ENCODE measurements around the gene WASF3. TPM values are rescaled to one million over a fixed set of nuclear protein-coding genes. Genes with fewer than 3 reads are reported as not detected.

The WASF3 gene
- polyA plus RNA-seq, 4 donors = 44.2 to 56.7 (median 51.1) TPM

DNA sequence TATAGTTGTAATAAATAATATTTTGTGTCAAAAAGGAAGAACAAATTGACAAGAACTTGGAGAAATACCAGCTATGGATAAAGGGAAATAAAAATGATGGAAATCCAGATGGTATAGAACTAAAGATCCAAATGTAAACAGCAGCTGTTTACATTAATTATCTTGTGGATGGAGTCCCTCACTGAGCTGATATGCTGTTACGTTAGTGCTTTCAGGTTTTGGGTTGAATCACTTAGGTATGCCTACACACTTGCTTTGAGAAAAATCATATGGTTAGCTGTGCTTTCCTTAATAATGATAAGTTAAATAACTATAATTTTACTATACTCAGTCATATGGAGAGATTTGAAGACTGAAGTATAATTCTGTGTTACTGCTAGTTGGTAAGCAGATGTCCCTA is 27.7 kb downstream of the WASF3 start:
- no peak for DNase-seq (ENCODE audit: low read depth in 4 of 4, low spot score in 3 of 4)

DNA sequence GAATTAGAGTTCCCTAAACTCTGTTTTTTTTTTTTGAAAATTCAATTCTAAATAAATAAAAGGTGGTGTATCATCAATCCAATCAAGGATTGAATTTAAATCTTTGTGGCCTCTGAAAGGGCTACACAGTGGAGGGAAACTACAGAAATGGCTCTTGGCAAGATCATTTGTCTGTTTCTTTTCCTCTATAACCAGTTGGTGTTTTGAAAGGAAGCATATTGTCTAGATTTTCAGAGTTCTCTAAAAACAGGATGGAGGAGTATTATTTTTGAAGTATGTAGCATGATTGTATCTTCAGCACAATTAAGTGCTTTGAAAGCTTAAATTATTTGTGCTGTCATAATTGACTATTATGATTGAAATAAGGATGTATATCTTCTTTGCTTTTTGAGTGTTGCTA is 29.8 kb downstream of the WASF3 start:
- no peak for DNase-seq (ENCODE audit: low read depth in 4 of 4, low spot score in 3 of 4)

- DNase-seq (ENCODE audit: low read depth in 4 of 4, low spot score in 3 of 4) = no peak
Measured at GRCh38 chr13:26589226-26589625, 31.7 kb downstream of the WASF3 start.

- DNase-seq (ENCODE audit: low read depth in 4 of 4, low spot score in 3 of 4) = no peak
Measured at GRCh38 chr13:26589754-26590153, 32.3 kb downstream of the WASF3 start.

- DNase-seq (ENCODE audit: low read depth in 4 of 4, low spot score in 3 of 4) = no peak
Measured at GRCh38 chr13:26590379-26590778, 32.9 kb downstream of the WASF3 start.

DNA sequence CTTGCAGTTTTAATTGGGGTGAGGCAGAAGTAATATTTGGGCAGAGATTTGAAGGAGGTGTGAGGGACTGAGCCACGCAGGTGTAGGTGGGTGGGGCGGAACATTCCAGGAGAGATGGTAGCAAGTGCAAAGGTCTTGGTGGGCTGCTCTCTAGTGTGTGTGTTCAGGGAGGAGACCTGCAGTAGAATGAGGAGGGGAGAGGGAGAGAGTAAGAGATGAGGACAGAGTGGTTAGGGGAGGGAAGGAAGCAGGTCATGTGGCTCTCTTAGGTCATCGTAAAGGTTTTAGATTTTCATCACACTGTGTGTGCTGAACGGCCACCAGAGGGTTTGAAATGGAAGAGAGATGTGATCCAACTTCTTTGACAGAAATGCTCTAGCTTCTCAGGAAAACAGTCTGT is 33.5 kb downstream of the WASF3 start:
- no peak for DNase-seq (ENCODE audit: low read depth in 4 of 4, low spot score in 3 of 4)

DNA sequence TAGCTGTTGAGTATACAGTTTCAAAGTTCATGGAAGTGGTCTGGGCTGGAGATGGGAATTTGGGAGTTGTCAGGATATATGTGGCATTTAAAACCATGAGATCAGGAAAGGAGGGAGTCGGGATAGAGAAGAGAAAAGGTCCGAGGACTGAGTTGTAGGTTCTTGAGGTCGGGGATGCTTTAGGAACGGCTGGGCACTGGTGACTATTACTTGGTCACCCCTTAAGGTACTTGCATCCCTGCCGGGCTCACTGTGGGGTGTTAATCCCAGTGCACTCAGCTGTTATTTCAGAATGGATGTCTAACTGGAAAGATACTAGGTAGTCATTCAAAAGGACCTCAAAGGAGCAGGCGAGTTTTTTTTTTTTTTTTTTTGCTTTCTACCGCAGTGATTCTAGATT is 34.2 kb downstream of the WASF3 start:
- DNase-seq (ENCODE audit: low read depth in 4 of 4, low spot score in 3 of 4) = no peak

DNA sequence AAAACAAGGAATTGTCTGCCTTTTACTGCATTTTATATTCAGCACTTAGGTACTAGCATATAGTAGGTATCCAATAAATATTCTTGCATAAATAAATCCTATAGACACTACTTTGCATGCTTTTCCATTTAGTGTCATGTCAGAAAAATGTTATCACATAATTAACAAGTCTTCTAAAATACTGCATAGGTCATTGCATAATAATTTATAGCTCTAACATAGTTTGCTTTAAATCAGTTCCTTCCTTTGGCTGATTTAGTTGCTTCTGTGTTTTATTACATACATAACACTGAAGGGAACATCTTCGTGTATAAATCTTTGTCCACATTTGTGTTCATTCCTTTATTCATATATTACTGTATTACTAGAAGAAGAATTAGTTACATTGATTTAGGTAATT is 36.2 kb downstream of the WASF3 start:
- no peak for DNase-seq (ENCODE audit: low read depth in 4 of 4, low spot score in 3 of 4)

GRCh38 chr13:26594363-26594762 is 36.9 kb downstream of the WASF3 start:
- DNase-seq (ENCODE audit: low read depth in 4 of 4, low spot score in 3 of 4) = peak in 1 of 4 donors; percentile 31

GRCh38 chr13:26596458-26596857 is 39.0 kb downstream of the WASF3 start:
- DNase-seq (ENCODE audit: low read depth in 4 of 4, low spot score in 3 of 4) = no peak

GRCh38 chr13:26599403-26599802 is 41.9 kb downstream of the WASF3 start:
- DNase-seq (ENCODE audit: low read depth in 4 of 4, low spot score in 3 of 4) = no peak

GRCh38 chr13:26599860-26600259 is 42.4 kb downstream of the WASF3 start:
- DNase-seq (ENCODE audit: low read depth in 4 of 4, low spot score in 3 of 4) = peak in 2 of 4 donors; percentile 26 to 36

DNA sequence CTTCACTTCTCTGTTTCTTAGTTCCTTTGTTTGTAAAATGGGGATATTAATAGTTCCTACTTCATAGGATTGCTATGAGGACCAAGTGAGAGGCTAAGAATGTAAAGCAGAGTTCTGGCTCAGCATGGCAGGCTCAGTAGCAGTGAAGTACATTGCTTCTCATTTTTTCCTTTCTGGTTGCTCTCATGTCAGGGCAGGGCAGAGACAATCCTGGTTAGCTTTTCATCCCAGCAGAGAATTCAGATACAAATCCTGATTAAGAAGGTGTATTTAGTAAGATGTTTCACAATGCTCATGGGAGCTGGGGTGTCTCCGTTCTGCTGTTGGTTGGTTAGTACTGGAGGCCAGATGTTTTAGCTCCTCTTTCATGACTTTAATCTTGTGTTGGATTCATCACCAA is 42.9 kb downstream of the WASF3 start:
- DNase-seq (ENCODE audit: low read depth in 4 of 4, low spot score in 3 of 4) = no peak

GRCh38 chr13:26601669-26602068 is 44.2 kb downstream of the WASF3 start:
- DNase-seq (ENCODE audit: low read depth in 4 of 4, low spot score in 3 of 4) = no peak

DNA sequence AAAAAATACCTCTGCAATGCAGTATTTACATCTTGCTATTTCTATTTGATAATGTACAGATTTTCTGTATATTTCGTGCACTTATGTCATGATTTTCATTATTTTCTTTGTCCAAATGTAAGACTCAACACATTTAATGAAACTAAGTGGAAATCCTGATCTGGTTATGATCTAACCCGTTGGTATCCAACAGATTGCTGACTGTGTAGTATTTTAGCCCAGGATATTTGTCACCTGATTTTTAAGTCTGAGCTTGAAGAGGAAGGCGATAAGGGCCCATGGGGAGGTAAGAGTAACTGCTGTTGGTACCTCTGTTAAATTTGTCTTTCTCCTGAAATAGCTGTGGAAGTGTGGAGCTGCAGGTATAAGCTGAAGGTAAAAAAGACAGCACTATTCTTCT is 45.3 kb downstream of the WASF3 start:
- no peak for DNase-seq (ENCODE audit: low read depth in 4 of 4, low spot score in 3 of 4)

GRCh38 chr13:26604784-26605545 is 47.5 kb downstream of the WASF3 start:
- DNase-seq (ENCODE audit: low read depth in 4 of 4, low spot score in 3 of 4) = no peak

DNA sequence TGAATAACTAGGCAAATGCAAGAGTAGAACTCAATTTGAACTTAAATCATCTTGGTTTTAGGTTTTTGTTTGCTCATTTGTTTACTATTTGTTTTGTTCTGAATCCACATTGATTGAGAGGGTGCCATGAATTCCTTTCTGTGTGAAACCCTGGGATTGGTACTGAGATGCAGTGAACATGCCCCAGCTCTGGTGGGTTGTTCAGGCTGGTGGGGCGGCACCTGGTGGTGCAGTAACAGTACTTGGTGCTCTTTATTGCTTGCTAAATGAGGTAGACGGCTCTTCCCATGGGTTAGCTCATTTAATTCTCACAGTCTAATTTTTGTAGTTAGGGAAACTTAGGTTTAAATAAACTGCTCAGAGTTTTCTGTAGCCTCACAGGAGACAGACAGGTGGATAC is 48.4 kb downstream of the WASF3 start:
- DNase-seq (ENCODE audit: low read depth in 4 of 4, low spot score in 3 of 4) = no peak

DNA sequence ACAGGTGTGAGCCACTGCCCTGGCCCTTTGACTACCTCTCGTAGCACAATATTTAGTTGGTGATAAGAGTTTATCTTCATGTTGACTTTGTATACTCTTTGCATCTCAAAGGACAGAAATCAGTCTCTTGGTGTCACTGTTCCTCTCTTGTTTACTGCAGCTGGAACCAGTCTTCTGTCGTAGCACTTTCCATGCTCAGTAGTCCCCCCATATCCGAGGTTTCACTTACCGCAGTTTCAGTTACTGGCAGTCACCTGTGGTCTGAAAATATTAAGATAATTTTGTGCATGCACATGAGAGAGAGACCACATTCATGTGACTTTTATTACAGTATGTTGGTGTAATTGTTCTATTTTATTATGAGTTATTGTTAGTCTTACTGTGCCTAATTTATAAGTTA is 49.1 kb downstream of the WASF3 start:
- no peak for DNase-seq (ENCODE audit: low read depth in 4 of 4, low spot score in 3 of 4)

DNA sequence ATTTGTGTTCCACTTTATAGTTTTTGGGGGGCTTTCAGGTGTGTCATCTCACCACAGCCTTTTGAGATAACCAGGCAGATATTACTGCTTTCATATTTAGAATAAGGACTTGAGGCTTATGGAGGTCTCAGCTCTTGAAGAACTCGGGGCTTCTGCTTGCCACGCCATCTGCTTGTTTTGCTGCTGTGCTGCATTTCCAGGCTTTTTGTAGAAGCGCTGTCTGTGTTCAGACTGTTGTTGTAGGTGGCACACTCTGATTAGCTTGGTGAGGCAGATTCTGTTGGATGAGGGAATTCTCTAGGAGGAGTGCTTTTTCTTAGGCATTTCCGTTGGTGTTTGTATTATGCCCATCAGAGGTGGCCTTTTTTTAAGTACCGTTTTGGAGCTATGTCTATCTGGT is 57.2 kb downstream of the WASF3 start:
- no peak for DNase-seq (ENCODE audit: low read depth in 4 of 4, low spot score in 3 of 4)

- DNase-seq (ENCODE audit: low read depth in 4 of 4, low spot score in 3 of 4) = no peak
Measured at GRCh38 chr13:26616126-26616525, 58.6 kb downstream of the WASF3 start.

DNA sequence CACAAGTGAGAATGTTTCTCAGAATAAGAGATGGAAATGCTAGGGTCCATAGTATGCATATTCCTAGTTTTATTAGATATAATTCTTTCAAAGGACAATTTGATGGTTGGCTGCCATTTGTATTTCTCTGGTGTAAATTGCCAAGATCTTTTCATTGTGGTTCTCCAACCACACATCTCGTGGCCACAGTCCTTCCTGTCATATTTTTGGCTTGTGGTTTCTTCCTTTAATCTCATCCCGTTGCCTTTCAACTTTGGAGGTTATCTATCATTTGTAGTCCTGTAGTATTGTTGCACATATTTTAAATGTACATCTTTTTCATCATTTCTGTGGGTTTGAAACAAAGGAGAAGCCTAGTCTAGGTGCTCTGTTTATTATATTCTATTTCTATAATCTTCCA is 61.2 kb downstream of the WASF3 start:
- DNase-seq (ENCODE audit: low read depth in 4 of 4, low spot score in 3 of 4) = no peak

DNA sequence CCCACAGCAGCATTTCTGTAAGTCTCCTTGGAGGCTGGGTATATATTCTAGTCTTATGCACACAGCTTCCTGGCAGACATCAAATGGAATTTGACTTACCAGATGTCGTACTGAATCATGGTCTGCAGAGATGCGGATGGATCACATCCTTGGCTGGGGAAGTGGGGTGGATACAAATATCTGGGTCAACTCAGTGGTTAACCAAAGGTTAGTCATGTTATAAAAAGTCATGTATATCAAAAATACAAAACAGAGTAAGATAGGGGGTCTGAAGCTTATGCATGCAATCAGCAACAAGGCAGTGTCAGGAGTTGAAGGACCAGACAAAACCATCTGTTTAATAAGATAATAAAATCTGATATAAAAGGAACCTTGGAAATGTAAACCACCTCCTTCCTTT is 61.9 kb downstream of the WASF3 start:
- no peak for DNase-seq (ENCODE audit: low read depth in 4 of 4, low spot score in 3 of 4)
